ENCODE results near the gene BCORL1.

DNA sequence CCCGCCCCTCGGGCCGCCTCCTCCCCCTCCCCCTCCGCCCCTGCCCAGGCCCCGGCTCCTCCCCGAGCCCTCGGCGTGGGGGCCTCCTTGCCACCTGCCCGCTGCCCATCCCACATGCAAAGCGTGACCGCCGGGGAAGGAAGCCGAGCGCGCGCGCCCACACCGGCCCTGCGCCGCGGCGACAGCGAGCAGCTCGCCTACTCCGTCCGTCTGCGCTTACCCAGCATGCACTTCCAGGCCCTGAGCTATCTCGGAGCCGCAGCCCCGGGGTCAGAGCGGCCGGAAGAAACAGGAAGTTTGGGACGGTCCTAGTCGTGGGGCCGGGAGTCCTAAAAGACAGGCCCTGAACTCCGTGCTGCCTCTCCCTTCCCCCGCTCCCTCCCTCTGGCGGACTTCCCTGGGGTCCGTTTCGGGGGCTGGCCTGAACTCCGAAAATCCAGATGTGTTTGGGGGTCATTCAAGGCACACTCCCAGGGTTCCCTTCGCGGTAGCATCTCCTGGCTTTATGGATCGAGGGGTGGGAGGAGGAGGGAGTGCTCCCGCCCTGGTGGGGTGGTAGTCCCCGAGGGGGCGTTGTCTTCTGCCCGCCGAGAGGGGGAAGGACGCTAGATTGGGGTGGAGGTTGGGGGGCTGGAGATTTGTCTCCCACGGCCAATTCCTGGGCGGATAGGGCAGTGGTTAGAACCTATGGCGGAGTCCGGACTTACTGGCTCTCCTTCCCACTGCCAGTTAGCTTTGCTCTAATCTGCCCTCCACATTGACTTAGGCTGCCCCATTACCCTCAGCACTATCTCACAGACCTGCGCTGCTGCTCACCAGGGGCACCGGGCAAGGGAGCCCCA is 25.0 kb upstream of the BCORL1 start:
- TF ChIP-seq, protein P1, sequence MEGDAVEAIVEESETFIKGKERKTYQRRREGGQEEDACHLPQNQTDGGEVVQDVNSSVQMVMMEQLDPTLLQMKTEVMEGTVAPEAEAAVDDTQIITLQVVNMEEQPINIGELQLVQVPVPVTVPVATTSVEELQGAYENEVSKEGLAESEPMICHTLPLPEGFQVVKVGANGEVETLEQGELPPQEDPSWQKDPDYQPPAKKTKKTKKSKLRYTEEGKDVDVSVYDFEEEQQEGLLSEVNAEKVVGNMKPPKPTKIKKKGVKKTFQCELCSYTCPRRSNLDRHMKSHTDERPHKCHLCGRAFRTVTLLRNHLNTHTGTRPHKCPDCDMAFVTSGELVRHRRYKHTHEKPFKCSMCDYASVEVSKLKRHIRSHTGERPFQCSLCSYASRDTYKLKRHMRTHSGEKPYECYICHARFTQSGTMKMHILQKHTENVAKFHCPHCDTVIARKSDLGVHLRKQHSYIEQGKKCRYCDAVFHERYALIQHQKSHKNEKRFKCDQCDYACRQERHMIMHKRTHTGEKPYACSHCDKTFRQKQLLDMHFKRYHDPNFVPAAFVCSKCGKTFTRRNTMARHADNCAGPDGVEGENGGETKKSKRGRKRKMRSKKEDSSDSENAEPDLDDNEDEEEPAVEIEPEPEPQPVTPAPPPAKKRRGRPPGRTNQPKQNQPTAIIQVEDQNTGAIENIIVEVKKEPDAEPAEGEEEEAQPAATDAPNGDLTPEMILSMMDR (IDR thresholded peaks at IDR 0.05; ENCODE audit: low read depth, low read length) = no peak
- no peak for TF ChIP-seq EZH2phosphoT487 (IDR thresholded peaks at IDR 0.05; ENCODE audit: low read depth)

Measured in OCI-LY3 (cell line).